Measurements from ENCODE around the gene LILRA6.
"Not testable (repeated sequence)": the region's sequence is repeated elsewhere in the genome, so short reads cannot be mapped to it uniquely, and the experiment has no call there.

Gene LILRA6

GRCh38 chr19:54197121-54197520 is 45.5 kb downstream of the LILRA6 start:
- H3K9me3 ChIP-seq = no peaks in the 10 kb centered on the region
- H3K4me3 ChIP-seq (ENCODE audit: low read depth in 1 of 2, low read length in 1 of 2) = no peak overlapping the region
- TF ChIP-seq CTCF (IDR thresholded peaks at IDR 0.05) = no peak
- no peaks in the 10 kb centered on the region for H3K27me3 ChIP-seq
- peak overlapping the region; percentile 50 for H3K27ac ChIP-seq
- H3K36me3 ChIP-seq = peaks cover 82% of the 10 kb centered on the region
- H3K4me1 ChIP-seq (ENCODE audit: control insufficient read depth in 1 of 2, insufficient read depth in 1 of 2, low read depth in 1 of 2, low read length in 1 of 2) = peaks cover 40 to 44% of the 10 kb centered on the region in 2 experiments

- Histone ChIP-seq H3K4me3 (ENCODE audit: low read depth in 1 of 2, low read length in 1 of 2) (no peak overlapping the region), H3K36me3 (peaks cover 79% of the 10 kb centered on the region), H3K9me3 (no peaks in the 10 kb centered on the region), H3K4me1 (ENCODE audit: control insufficient read depth in 1 of 2, insufficient read depth in 1 of 2, low read depth in 1 of 2, low read length in 1 of 2) (peaks cover 38 to 43% of the 10 kb centered on the region in 2 experiments), H3K27ac (peak overlapping the region; percentile 50), H3K27me3 (no peaks in the 10 kb centered on the region)
- TF ChIP-seq CTCF (IDR thresholded peaks at IDR 0.05) = no peak
Measured at GRCh38 chr19:54196536-54196935, 46.1 kb downstream of the LILRA6 start.

- H3K9me3 ChIP-seq = not testable (repeated sequence)
- Histone ChIP-seq H3K36me3 (peaks cover 71% of the 10 kb centered on the region), H3K27ac (peak overlapping the region; percentile 59)
Measured at GRCh38 chr19:54194463-54194862, 48.1 kb downstream of the LILRA6 start.

GRCh38 chr19:54193011-54193410 is 49.6 kb downstream of the LILRA6 start:
- Histone ChIP-seq H3K36me3 (peaks cover 58% of the 10 kb centered on the region), H3K4me3 (ENCODE audit: low read depth in 1 of 2, low read length in 1 of 2) (peak overlapping the region; percentile 21 to 88), H3K4me1 (ENCODE audit: control insufficient read depth in 1 of 2, insufficient read depth in 1 of 2, low read depth in 1 of 2, low read length in 1 of 2) (peaks cover 22 to 34% of the 10 kb centered on the region in 2 experiments), H3K27ac (no peak overlapping the region), H3K9me3 (no peaks in the 10 kb centered on the region), H3K27me3 (no peaks in the 10 kb centered on the region)
- no peak for TF ChIP-seq CTCF (IDR thresholded peaks at IDR 0.05)

More at GRCh38 chr19:54194463-54194862, 48.1 kb downstream of the LILRA6 start:
- H3K27me3 ChIP-seq; H3K4me3 ChIP-seq (ENCODE audit: low read depth in 1 of 2, low read length in 1 of 2): not testable (repeated sequence)
- H3K4me1 ChIP-seq (ENCODE audit: control insufficient read depth in 1 of 2, insufficient read depth in 1 of 2, low read depth in 1 of 2, low read length in 1 of 2) = peaks cover 24 to 29% of the 10 kb centered on the region in 2 experiments

GRCh38 chr19:54191811-54192453 is 50.7 kb downstream of the LILRA6 start:
- Histone ChIP-seq H3K27ac (peak overlapping the region; percentile 100), H3K27me3 (no peaks in the 10 kb centered on the region), H3K4me3 (ENCODE audit: low read depth in 1 of 2, low read length in 1 of 2) (peak overlapping the region; percentile 88 to 100), H3K9me3 (no peaks in the 10 kb centered on the region), H3K4me1 (ENCODE audit: control insufficient read depth in 1 of 2, insufficient read depth in 1 of 2, low read depth in 1 of 2, low read length in 1 of 2) (peaks cover 30 to 41% of the 10 kb centered on the region in 2 experiments), H3K36me3 (peaks cover 57% of the 10 kb centered on the region)
- TF ChIP-seq CTCF (IDR thresholded peaks at IDR 0.05) = no peak

- TF ChIP-seq CTCF (IDR thresholded peaks at IDR 0.05) = peak; percentile 23
- peak within 1 kb of the TSS; percentile 100 for H3K27ac ChIP-seq
Measured at GRCh38 chr19:54191011-54191810, 51.4 kb downstream of the LILRA6 start, which contains the start of gene TSEN34. TSEN34 (plus strand) TSS chr19:54191308; CDS start chr19:54191365, 57 bp downstream.

More at GRCh38 chr19:54191011-54191810, 51.4 kb downstream of the LILRA6 start, which contains the start of gene TSEN34:
- Histone ChIP-seq H3K27me3 (no peaks in the 10 kb centered on the region), H3K36me3 (peaks cover 57% of the 10 kb centered on the region), H3K4me3 (ENCODE audit: low read depth in 1 of 2, low read length in 1 of 2) (peak within 1 kb of the TSS; percentile 88 to 100), H3K4me1 (ENCODE audit: control insufficient read depth in 1 of 2, insufficient read depth in 1 of 2, low read depth in 1 of 2, low read length in 1 of 2) (peaks cover 38 to 45% of the 10 kb centered on the region in 2 experiments), H3K9me3 (no peaks in the 10 kb centered on the region)
